Measurements from ENCODE around the gene ERGIC3. TPM values are rescaled to one million over a fixed set of nuclear protein-coding genes. Genes with fewer than 3 reads are reported as not detected.
A peak's percentile ranks its signal among the peaks of the same experiment; 100 is the strongest.

The ERGIC3 gene
- total and polyA plus RNA-seq, 2 experiments from 2014 or later: 309 to 369 TPM

DNA sequence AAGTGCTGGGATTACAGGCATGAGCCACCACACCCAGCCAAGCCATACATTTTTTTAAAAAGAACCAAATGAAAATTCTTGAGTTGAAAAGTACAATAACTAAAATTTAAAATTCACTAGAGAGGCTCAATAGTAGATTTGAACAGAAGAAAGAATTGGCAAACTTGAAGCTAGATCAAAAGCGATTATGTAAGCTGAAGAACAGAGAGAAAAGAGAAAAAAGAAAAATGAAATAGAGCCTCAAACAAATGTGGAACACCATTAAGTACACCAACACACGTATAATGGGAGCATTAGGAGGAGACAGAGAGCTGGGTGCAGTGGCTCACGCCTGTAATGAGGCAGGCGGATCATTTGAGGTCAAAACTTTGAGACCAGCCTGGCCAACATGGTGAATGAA is 31.0 kb downstream of the ERGIC3 start:
- DNase-seq (ENCODE audit: low spot score): no peak
- Histone ChIP-seq H3K4me1 (ENCODE audit: insufficient read depth) (peaks cover 3% of the 10 kb centered on the region), H3K4me2 (no peak overlapping the region), H3K9me3 (ENCODE audit: low read depth) (no peaks in the 10 kb centered on the region), H2AFZ (no peak overlapping the region), H4K20me1 (ENCODE audit: insufficient read depth, poor library complexity, severe bottlenecking) (no peaks in the 10 kb centered on the region), H3K36me3 (replicated peaks; ENCODE audit: insufficient read depth, low read depth) (no peaks in the 10 kb centered on the region), H3K27me3 (no peaks in the 10 kb centered on the region), H3K27ac (no peak overlapping the region), H3K9me2 (replicated peaks; ENCODE audit: insufficient read depth) (no peaks in the 10 kb centered on the region), H3K79me2 (no peaks in the 10 kb centered on the region), H3K4me3 (no peak overlapping the region)
- WGBS (ENCODE audit: low lambda C conversion rate, missing lambda C conversion rate): 93% methylated on average over 4 of the region's 4 CpGs
- TF ChIP-seq EZH2phosphoT487 (IDR thresholded peaks at IDR 0.05; ENCODE audit: low read depth, severe bottlenecking, unreplicated experiment) (no peak), EZH2 (IDR thresholded peaks at IDR 0.05; ENCODE audit: borderline replicate concordance) (no peak)
- TF ChIP-seq, protein P1, sequence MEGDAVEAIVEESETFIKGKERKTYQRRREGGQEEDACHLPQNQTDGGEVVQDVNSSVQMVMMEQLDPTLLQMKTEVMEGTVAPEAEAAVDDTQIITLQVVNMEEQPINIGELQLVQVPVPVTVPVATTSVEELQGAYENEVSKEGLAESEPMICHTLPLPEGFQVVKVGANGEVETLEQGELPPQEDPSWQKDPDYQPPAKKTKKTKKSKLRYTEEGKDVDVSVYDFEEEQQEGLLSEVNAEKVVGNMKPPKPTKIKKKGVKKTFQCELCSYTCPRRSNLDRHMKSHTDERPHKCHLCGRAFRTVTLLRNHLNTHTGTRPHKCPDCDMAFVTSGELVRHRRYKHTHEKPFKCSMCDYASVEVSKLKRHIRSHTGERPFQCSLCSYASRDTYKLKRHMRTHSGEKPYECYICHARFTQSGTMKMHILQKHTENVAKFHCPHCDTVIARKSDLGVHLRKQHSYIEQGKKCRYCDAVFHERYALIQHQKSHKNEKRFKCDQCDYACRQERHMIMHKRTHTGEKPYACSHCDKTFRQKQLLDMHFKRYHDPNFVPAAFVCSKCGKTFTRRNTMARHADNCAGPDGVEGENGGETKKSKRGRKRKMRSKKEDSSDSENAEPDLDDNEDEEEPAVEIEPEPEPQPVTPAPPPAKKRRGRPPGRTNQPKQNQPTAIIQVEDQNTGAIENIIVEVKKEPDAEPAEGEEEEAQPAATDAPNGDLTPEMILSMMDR (IDR thresholded peaks at IDR 0.05; ENCODE audit: poor library complexity): no peak

DNA sequence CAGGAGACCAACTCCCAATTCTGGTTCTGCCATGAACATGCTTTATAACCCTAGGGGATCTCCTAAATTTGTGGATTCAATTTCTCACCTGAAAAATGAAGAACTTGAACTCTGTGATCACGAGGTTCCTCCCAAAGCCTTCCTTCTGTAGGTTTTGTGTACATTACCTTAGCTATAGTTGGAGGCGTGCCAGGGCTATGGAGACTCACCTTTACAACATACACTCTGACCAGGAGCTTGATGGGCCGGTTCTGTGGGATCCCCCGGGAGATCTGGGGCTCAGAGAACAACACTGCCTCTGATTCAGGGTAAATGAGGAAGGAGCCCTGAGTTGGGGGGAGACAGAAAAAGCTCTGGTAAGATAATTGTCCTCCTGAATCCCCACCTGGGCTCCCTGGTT is 34.1 kb downstream of the ERGIC3 start:
- peak; percentile 66 for DNase-seq (ENCODE audit: low spot score)
- WGBS (ENCODE audit: low lambda C conversion rate, missing lambda C conversion rate): 71% methylated on average over 4 of the region's 4 CpGs
- Histone ChIP-seq H3K27ac (peak overlapping the region; percentile 48), H4K20me1 (ENCODE audit: insufficient read depth, poor library complexity, severe bottlenecking) (no peaks in the 10 kb centered on the region), H3K9me3 (ENCODE audit: low read depth) (no peaks in the 10 kb centered on the region), H3K4me1 (ENCODE audit: insufficient read depth) (peaks cover 3% of the 10 kb centered on the region), H3K27me3 (no peaks in the 10 kb centered on the region), H3K9me2 (replicated peaks; ENCODE audit: insufficient read depth) (no peaks in the 10 kb centered on the region), H3K79me2 (no peaks in the 10 kb centered on the region), H2AFZ (no peak overlapping the region), H3K36me3 (replicated peaks; ENCODE audit: insufficient read depth, low read depth) (no peaks in the 10 kb centered on the region), H3K4me3 (no peak overlapping the region), H3K4me2 (no peak overlapping the region)
- TF ChIP-seq EZH2phosphoT487 (IDR thresholded peaks at IDR 0.05; ENCODE audit: low read depth, severe bottlenecking, unreplicated experiment): no peak
- no peak for TF ChIP-seq EZH2 (IDR thresholded peaks at IDR 0.05; ENCODE audit: borderline replicate concordance)
- TF ChIP-seq, protein P1 (IDR thresholded peaks at IDR 0.05; ENCODE audit: poor library complexity): no peak

DNA sequence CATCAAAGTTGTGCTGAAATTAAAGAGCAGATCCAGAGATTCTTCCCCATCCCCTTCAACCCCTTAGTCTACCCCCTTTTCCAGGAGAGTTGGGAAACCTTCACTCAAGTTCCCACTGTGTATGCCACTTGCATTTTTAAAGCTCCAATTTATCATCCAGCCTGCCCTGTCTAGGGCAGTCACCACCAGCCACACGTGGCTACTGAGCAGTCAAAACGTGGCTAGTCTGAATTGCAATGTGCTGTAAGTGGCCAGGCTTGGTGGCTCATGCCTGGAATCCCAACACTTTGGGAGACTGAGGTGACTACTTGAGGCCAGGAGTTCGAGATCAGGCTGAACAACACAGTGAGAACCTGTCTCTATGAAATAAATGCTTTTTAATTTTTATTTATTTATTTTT is 34.9 kb downstream of the ERGIC3 start:
- no peak overlapping the region for H2AFZ ChIP-seq
- no peaks in the 10 kb centered on the region for H3K9me2 ChIP-seq (replicated peaks; ENCODE audit: insufficient read depth)
- H3K4me2 ChIP-seq: no peak overlapping the region
- no peaks in the 10 kb centered on the region for H3K27me3 ChIP-seq
- TF ChIP-seq, protein P1 (IDR thresholded peaks at IDR 0.05; ENCODE audit: poor library complexity): no peak
- no peak for TF ChIP-seq EZH2phosphoT487 (IDR thresholded peaks at IDR 0.05; ENCODE audit: low read depth, severe bottlenecking, unreplicated experiment)
- H3K4me1 ChIP-seq (ENCODE audit: insufficient read depth): peaks cover 3% of the 10 kb centered on the region
- 60% methylated on average over 3 of the region's 3 CpGs for WGBS (ENCODE audit: low lambda C conversion rate, missing lambda C conversion rate)
- H3K27ac ChIP-seq: no peak overlapping the region
- H4K20me1 ChIP-seq (ENCODE audit: insufficient read depth, poor library complexity, severe bottlenecking): no peaks in the 10 kb centered on the region
- no peak for DNase-seq (ENCODE audit: low spot score)
- no peaks in the 10 kb centered on the region for H3K9me3 ChIP-seq (ENCODE audit: low read depth)
- H3K36me3 ChIP-seq (replicated peaks; ENCODE audit: insufficient read depth, low read depth): no peaks in the 10 kb centered on the region
- no peaks in the 10 kb centered on the region for H3K79me2 ChIP-seq
- no peak overlapping the region for H3K4me3 ChIP-seq

DNA sequence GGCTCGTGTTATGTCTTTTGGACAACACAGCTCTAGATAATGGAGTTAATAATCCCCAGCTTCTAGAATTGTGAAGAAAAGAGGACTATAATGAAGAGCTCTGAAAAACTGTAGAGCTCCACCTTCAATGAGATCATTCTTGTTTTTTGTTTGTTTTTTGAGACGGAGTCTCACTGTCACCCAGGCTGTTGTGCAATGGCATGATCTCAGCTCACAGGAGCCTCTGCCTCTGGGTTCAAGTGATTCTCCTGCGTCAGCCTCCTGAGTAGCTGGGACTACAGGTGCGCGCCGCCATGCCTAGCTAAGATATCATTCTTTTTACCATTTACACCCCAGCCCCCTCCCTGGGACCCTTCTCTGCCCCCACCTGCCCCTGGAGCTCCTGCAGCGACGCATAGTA is 36.6 kb downstream of the ERGIC3 start:
- H3K27ac ChIP-seq: no peak overlapping the region
- H3K79me2 ChIP-seq: no peaks in the 10 kb centered on the region
- no peak for DNase-seq (ENCODE audit: low spot score)
- no peak overlapping the region for H2AFZ ChIP-seq
- no peaks in the 10 kb centered on the region for H3K36me3 ChIP-seq (replicated peaks; ENCODE audit: insufficient read depth, low read depth)
- no peak overlapping the region for H3K4me2 ChIP-seq
- no peaks in the 10 kb centered on the region for H3K9me3 ChIP-seq (ENCODE audit: low read depth)
- WGBS (ENCODE audit: low lambda C conversion rate, missing lambda C conversion rate): 82% methylated on average over 8 of the region's 8 CpGs
- TF ChIP-seq EZH2 (IDR thresholded peaks at IDR 0.05; ENCODE audit: borderline replicate concordance) (no peak), EZH2phosphoT487 (IDR thresholded peaks at IDR 0.05; ENCODE audit: low read depth, severe bottlenecking, unreplicated experiment) (no peak)
- TF ChIP-seq, protein P1 (IDR thresholded peaks at IDR 0.05; ENCODE audit: poor library complexity): no peak
- H3K4me1 ChIP-seq (ENCODE audit: insufficient read depth): peaks cover 3% of the 10 kb centered on the region
- no peaks in the 10 kb centered on the region for H3K9me2 ChIP-seq (replicated peaks; ENCODE audit: insufficient read depth)
- H3K4me3 ChIP-seq: no peak overlapping the region
- no peaks in the 10 kb centered on the region for H4K20me1 ChIP-seq (ENCODE audit: insufficient read depth, poor library complexity, severe bottlenecking)
- no peaks in the 10 kb centered on the region for H3K27me3 ChIP-seq

Data from hepatocyte (in vitro differentiated cells).